ENCODE measurements around the gene EPN2. TPM values are rescaled to one million over a fixed set of nuclear protein-coding genes. Genes with fewer than 3 reads are reported as not detected.

EPN2 gene
- total RNA-seq, 1 donor from 2014 or later, result 94.5 TPM

- ATAC-seq (peak; percentile 65), DNase-seq (no peak)
- intact Hi-C loops (cut with micrococcal nuclease), result no loop called here
Observed at GRCh38 chr17:19369846-19370492, 132.8 kb downstream of the EPN2 start.

- intact Hi-C loops (cut with micrococcal nuclease), result no loop called here
- DNase-seq, result peak; percentile 69
Observed at GRCh38 chr17:19370493-19370960, 133.4 kb downstream of the EPN2 start.

GRCh38 chr17:19371259-19372010 is 134.3 kb downstream of the EPN2 start:
- DNase-seq (no peak), ATAC-seq (no peak)
- intact Hi-C loops (cut with micrococcal nuclease), result no loop called here

More at GRCh38 chr17:19370493-19370960, 133.4 kb downstream of the EPN2 start:
- peak; percentile 83 for ATAC-seq

- ATAC-seq, result no peak
- DNase-seq, result no peak
- intact Hi-C loops (cut with micrococcal nuclease), result no loop called here
Observed at GRCh38 chr17:19372011-19372370, 134.8 kb downstream of the EPN2 start.

- intact Hi-C loops (cut with micrococcal nuclease), result no loop called here
- no peak for ATAC-seq
- no peak for DNase-seq
Observed at GRCh38 chr17:19372439-19372838, 135.3 kb downstream of the EPN2 start.

- ATAC-seq (no peak), DNase-seq (no peak)
- intact Hi-C loops (cut with micrococcal nuclease), result no loop called here
Observed at GRCh38 chr17:19372866-19373504, 135.8 kb downstream of the EPN2 start.

GRCh38 chr17:19374136-19374535 is 137.0 kb downstream of the EPN2 start:
- intact Hi-C loops (cut with micrococcal nuclease), result no loop called here
- ATAC-seq, result no peak
- no peak for DNase-seq

- ATAC-seq (no peak), DNase-seq (no peak)
- intact Hi-C loops (cut with micrococcal nuclease), result no loop called here
Observed at GRCh38 chr17:19375732-19376131, 138.6 kb downstream of the EPN2 start.

GRCh38 chr17:19376811-19377210 is 139.6 kb downstream of the EPN2 start:
- intact Hi-C loops (cut with micrococcal nuclease), result no loop called here
- ATAC-seq (no peak), DNase-seq (no peak)

GRCh38 chr17:19377602-19378415 is 140.6 kb downstream of the EPN2 start:
- ATAC-seq (peak; percentile 93), DNase-seq (peak; percentile 99)
- intact Hi-C loops (cut with micrococcal nuclease), result no loop called here

- DNase-seq (no peak), ATAC-seq (peak; percentile 3)
- intact Hi-C loops (cut with micrococcal nuclease), result no loop called here
Observed at GRCh38 chr17:19378416-19379360, 141.5 kb downstream of the EPN2 start, which contains the start of gene MAPK7. Gene MAPK7, plus strand, starts transcription at chr17:19378498. Its CDS starts 403 bp downstream, at chr17:19378901.

- DNase-seq, result no peak
- no peak for ATAC-seq
- intact Hi-C loops (cut with micrococcal nuclease), result no loop called here
Observed at GRCh38 chr17:19379361-19380065, 142.3 kb downstream of the EPN2 start.

GRCh38 chr17:19380481-19381301 is 143.5 kb downstream of the EPN2 start:
- intact Hi-C loops (cut with micrococcal nuclease), result no loop called here
- no peak for ATAC-seq
- no peak for DNase-seq

- intact Hi-C loops (cut with micrococcal nuclease), result no loop called here
- no peak for DNase-seq
Observed at GRCh38 chr17:19381361-19381740, 144.2 kb downstream of the EPN2 start.

GRCh38 chr17:19381741-19382444 is 144.7 kb downstream of the EPN2 start:
- no peak for DNase-seq
- intact Hi-C loops (cut with micrococcal nuclease), result no loop called here
- no peak for ATAC-seq

More at GRCh38 chr17:19381361-19381740, 144.2 kb downstream of the EPN2 start:
- ATAC-seq, result no peak
